ENCODE data around the gene INTS14. TPM values are rescaled to one million over a fixed set of nuclear protein-coding genes. Genes with fewer than 3 reads are reported as not detected.

INTS14 gene
- total and polyA plus RNA-seq, 9 of the 15 experiments (the other 6 are each of a cell fraction or from before 2014, with no cell fraction given) = 30.5 to 92.4 (median 46.5) TPM

DNA sequence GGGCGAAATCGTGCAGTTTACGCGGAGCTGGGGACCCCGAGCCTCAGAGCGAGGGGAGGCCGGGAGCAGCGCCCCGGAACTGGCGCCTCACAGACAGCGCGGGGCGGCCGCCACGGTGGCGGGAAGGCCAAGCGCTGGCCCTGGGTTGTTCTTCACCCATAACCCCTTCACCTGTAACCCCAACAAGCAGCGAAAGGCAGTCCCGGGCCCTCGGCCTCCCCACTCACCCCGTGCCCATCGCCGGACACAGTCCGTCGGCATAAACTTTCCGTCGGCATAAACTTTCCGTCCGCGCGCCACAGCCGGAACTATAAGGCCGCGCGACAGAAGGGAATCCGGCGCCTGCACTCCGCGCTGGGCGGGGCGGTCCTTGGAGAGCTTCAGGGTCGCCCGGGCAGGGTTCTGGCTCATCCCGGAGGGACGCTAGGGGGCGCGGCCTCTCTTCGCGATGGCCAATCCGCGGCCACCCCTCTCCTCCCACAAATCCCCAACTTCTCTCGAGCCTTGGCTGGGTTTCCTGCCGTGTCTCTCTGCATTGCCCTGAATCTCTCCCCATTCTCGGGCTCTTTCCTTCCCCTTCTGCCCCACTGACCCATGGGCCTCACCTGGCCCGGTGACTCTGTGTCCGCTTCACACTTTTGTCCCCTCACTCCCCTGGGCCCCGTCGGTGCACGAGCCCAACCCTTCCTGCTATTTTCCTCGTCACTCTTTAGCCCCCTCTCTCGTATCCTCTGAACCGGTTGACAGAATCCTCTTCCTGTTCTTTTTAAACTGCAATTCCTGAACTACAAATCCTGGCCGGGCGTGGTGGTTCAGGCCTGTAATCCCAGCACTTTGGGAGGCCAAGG, at the start of gene INTS14 (continued):
- TF ChIP-seq PHF21A (IDR thresholded peaks at IDR 0.05; ENCODE audit: borderline replicate concordance, low read depth) = peak; percentile 86
- peak; percentile 98 for TF ChIP-seq GABPB1 (CRISPR knock-in tag; IDR thresholded peaks at IDR 0.05)
- TF ChIP-seq ZNF830 (CRISPR knock-in tag; IDR thresholded peaks at IDR 0.05) = 0 out of 2 replicates have a peak, but pooled peaks have one; percentile 61
- TF ChIP-seq, protein P1, sequence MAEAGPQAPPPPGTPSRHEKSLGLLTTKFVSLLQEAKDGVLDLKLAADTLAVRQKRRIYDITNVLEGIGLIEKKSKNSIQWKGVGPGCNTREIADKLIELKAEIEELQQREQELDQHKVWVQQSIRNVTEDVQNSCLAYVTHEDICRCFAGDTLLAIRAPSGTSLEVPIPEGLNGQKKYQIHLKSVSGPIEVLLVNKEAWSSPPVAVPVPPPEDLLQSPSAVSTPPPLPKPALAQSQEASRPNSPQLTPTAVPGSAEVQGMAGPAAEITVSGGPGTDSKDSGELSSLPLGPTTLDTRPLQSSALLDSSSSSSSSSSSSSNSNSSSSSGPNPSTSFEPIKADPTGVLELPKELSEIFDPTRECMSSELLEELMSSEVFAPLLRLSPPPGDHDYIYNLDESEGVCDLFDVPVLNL (CRISPR knock-in tag; IDR thresholded peaks at IDR 0.05; ENCODE audit: low read depth) = no peak
- peak; percentile 6; the same call in 1 of the 2 replicates for TF ChIP-seq MAFK (IDR thresholded peaks at IDR 0.05; ENCODE audit: low read length)
- TF ChIP-seq TSHZ1 (CRISPR knock-in tag; IDR thresholded peaks at IDR 0.05) = no peak
- peak; percentile 24; the same call in 1 of the 2 replicates for TF ChIP-seq MIER1 (IDR thresholded peaks at IDR 0.05; ENCODE audit: low read depth)
- TF ChIP-seq DPF2 (IDR thresholded peaks at IDR 0.05) = peak; percentile 61; the same call in 1 of the 2 replicates
- TF ChIP-seq ZBTB11 (CRISPR knock-in tag; IDR thresholded peaks at IDR 0.05) = peak; percentile 96 to 100 (median 99)
- TF ChIP-seq KAT2B (IDR thresholded peaks at IDR 0.05; ENCODE audit: low read depth, low read length) = no peak
- TF ChIP-seq ELF4 (CRISPR knock-in tag; IDR thresholded peaks at IDR 0.05) = peak; percentile 61; the same call in 1 of the 2 replicates
- TF ChIP-seq ZNF75A (CRISPR knock-in tag; IDR thresholded peaks at IDR 0.05) = no peak
- TF ChIP-seq KDM2B (CRISPR knock-in tag; IDR thresholded peaks at IDR 0.05) = no peak
- TF ChIP-seq NEUROD1 (IDR thresholded peaks at IDR 0.05; ENCODE audit: borderline replicate concordance, low read depth, low read length, partially characterized antibody) = peak; percentile 89
- TF ChIP-seq CAMTA2 (CRISPR knock-in tag; conservative IDR thresholded peaks at IDR 0.05) = peak; percentile 57; the same call in 1 of the 2 replicates
- peak; percentile 76 for TF ChIP-seq SMARCA4 (IDR thresholded peaks at IDR 0.05)
- TF ChIP-seq, protein P2, sequence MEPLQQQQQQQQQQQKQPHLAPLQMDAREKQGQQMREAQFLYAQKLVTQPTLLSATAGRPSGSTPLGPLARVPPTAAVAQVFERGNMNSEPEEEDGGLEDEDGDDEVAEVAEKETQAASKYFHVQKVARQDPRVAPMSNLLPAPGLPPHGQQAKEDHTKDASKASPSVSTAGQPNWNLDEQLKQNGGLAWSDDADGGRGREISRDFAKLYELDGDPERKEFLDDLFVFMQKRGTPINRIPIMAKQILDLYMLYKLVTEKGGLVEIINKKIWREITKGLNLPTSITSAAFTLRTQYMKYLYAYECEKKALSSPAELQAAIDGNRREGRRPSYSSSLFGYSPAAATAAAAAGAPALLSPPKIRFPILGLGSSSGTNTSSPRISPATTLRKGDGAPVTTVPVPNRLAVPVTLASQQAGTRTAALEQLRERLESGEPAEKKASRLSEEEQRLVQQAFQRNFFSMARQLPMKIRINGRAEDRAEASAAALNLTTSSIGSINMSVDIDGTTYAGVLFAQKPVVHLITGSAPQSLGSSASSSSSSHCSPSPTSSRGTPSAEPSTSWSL (CRISPR knock-in tag; IDR thresholded peaks at IDR 0.05; ENCODE audit: borderline replicate concordance) = no peak
- TF ChIP-seq CXXC5 (CRISPR knock-in tag; IDR thresholded peaks at IDR 0.05) = peak; percentile 91
